Endothelial cell of umbilical vein (primary cell): Measurements from ENCODE around the gene SNX19. TPM values are rescaled to one million over a fixed set of nuclear protein-coding genes. Genes with fewer than 3 reads are reported as not detected.
A peak's percentile ranks its signal among the peaks of the same experiment; 100 is the strongest.

Source experiments
- Bru-seq: library from RNA; stranded (reverse); fragments of 400-500 nt; gene quantifications from one replicate; lab custom pipeline; 2021; lab: Mats Ljungman, UMichigan
- BruChase-seq, 2 experiments: library from RNA; stranded (reverse); fragments of 400-500 nt; gene quantifications; one replicate each; lab custom pipeline; 2021; lab: Mats Ljungman, UMichigan
- BruUV-seq: library from RNA; stranded (reverse); fragments of 400-500 nt; replicated peaks from 2 replicates; lab custom pipeline; 2021; lab: Mats Ljungman, UMichigan
- CTCF ChIA-PET: fragments of 300-600, 350-600 bp; sonication (Branson Sonifier 250); formaldehyde crosslinking; loops from one replicate; lab custom pipeline; 2021; ENCODE audit warnings: antibody characterized with exemption, inconsistent platforms; lab: Charles Lee
- POLR2A ChIA-PET: fragments of 300-600, 350-600 bp; sonication (Branson Sonifier 250); formaldehyde crosslinking; loops from one replicate; lab custom pipeline; 2021; ENCODE audit warnings: antibody characterized with exemption, inconsistent platforms; lab: Charles Lee
- DNase-seq: peaks from one replicate; pipeline ENCODE4 v3.0.0-alpha.2; 2011; ENCODE audit warnings: low read depth, low spot score
- FAIRE-seq: peaks from 2 replicates; lab custom pipeline; 2011; peaks lifted over from hg19 to GRCh38; lab: Jason Lieb, UNC
- H2AFZ ChIP-seq: 2 replicates; pipeline ENCODE4 v1.6.0; 2012; ENCODE audit warnings: low read depth, low read length, control low read depth, inconsistent platforms
- H3K27ac ChIP-seq: 2 replicates; pipeline ENCODE4 v1.5.1; 2011; ENCODE audit warnings: low read depth, mild to moderate bottlenecking, control low read depth, low read length, moderate library complexity; ENCODE audit not compliant: insufficient read depth
- H3K27me3 ChIP-seq, 2 experiments: 2 replicates each; pipeline versions ENCODE4 v1.6.0 to v1.6.1; 2011; ENCODE audit warnings: low read length in 2 of 2, mixed read lengths in 1 of 2; ENCODE audit not compliant: control insufficient read depth in 2 of 2, insufficient read depth in 2 of 2
- H3K36me3 ChIP-seq, 2 experiments: 2 replicates in 1 of 2; 3 replicates in 1 of 2; pipeline ENCODE4 v1.5.1; 2011; ENCODE audit warnings: low read length in 2 of 2, mild to moderate bottlenecking in 1 of 2, moderate library complexity in 1 of 2; ENCODE audit not compliant: control insufficient read depth in 2 of 2, insufficient read depth in 2 of 2; ENCODE audit errors: extremely low read depth in 1 of 2
- H3K4me1 ChIP-seq: 3 replicates; pipeline ENCODE4 v1.5.1; 2011; ENCODE audit warnings: mild to moderate bottlenecking, low read length; ENCODE audit not compliant: control insufficient read depth, insufficient read depth; ENCODE audit errors: extremely low read depth
- H3K4me2 ChIP-seq: 2 replicates; pipeline ENCODE4 v1.6.1; 2011; ENCODE audit warnings: low read length, control low read depth, mixed read lengths; ENCODE audit not compliant: insufficient read depth
- H3K4me3 ChIP-seq, 3 experiments: fragments of 200-600 bp in 1 of 3; sonication (generic), shearing (Covaris generic) in 1 of 3; replicated peaks in 1 of 3; 2 replicates each; pipeline ENCODE4 v1.5.1; 2011 to 2016; ENCODE audit warnings: control low read depth in 3 of 3, low read length in 3 of 3, mild to moderate bottlenecking in 2 of 3, inconsistent platforms in 1 of 3, low read depth in 1 of 3, moderate library complexity in 1 of 3; ENCODE audit not compliant: insufficient read depth in 1 of 3
- H3K79me2 ChIP-seq: 2 replicates; pipeline ENCODE4 v1.6.0; 2012; ENCODE audit warnings: low read length, inconsistent platforms; ENCODE audit not compliant: control insufficient read depth, insufficient read depth
- H3K9ac ChIP-seq: replicated peaks from 2 replicates; pipeline ENCODE3; 2011; ENCODE audit warnings: low read length, control low read depth; ENCODE audit not compliant: insufficient read depth; ENCODE audit errors: extremely low read depth
- H3K9me1 ChIP-seq: replicated peaks from 3 replicates; pipeline ENCODE4 v1.6.0; 2011; ENCODE audit warnings: mild to moderate bottlenecking, low read length; ENCODE audit not compliant: control insufficient read depth, insufficient read depth; ENCODE audit errors: extremely low read depth
- H3K9me3 ChIP-seq: replicated peaks from 2 replicates; pipeline ENCODE4 v1.5.1; 2012; ENCODE audit warnings: low read length, inconsistent platforms; ENCODE audit not compliant: control insufficient read depth, insufficient read depth
- H4K20me1 ChIP-seq: replicated peaks from 2 replicates; pipeline ENCODE3; 2011; ENCODE audit warnings: mild to moderate bottlenecking, low read length; ENCODE audit not compliant: control insufficient read depth, insufficient read depth; ENCODE audit errors: extremely low read depth
- CTCF ChIP-seq, 2 donors: IDR thresholded peaks; 1 replicate in 1 of 2; 2 replicates in 1 of 2; pipeline ENCODE4 v1.5.1; 2011; ENCODE audit warnings: low read length in 2 of 2, mild to moderate bottlenecking in 2 of 2, moderate library complexity in 2 of 2, control low read depth in 1 of 2, inconsistent platforms in 1 of 2, low read depth in 1 of 2; ENCODE audit not compliant: insufficient read depth in 1 of 2; ENCODE audit errors: extremely low read depth in 1 of 2
- EZH2 ChIP-seq: IDR thresholded peaks from 2 replicates; pipeline ENCODE4 v1.6.1; 2012; ENCODE audit warnings: borderline replicate concordance, low read depth, mild to moderate bottlenecking, moderate library complexity, low read length, inconsistent platforms; ENCODE audit not compliant: severe bottlenecking
- FOS ChIP-seq: IDR thresholded peaks from 2 replicates; pipeline ENCODE4 v1.6.1; 2011; ENCODE audit warnings: mild to moderate bottlenecking, low read length, moderate library complexity, borderline replicate concordance; ENCODE audit not compliant: insufficient read depth
- GATA2 ChIP-seq: IDR thresholded peaks from 2 replicates; pipeline ENCODE4 v1.7.0; 2011; ENCODE audit warnings: low read depth, mild to moderate bottlenecking, moderate library complexity, mixed read lengths, low read length; ENCODE audit not compliant: insufficient read length, insufficient read depth
- JUN ChIP-seq: IDR thresholded peaks from 2 replicates; pipeline ENCODE4 v1.6.1; 2011; ENCODE audit warnings: borderline replicate concordance, low read depth; ENCODE audit not compliant: insufficient read length, insufficient read depth
- MAX ChIP-seq: IDR thresholded peaks from 2 replicates; pipeline ENCODE4 v1.6.1; 2011; ENCODE audit not compliant: insufficient read depth, insufficient read length
- MYC ChIP-seq: IDR thresholded peaks from one replicate; pipeline ENCODE4 v1.6.1; 2011; ENCODE audit warnings: mild to moderate bottlenecking, low read depth, low read length
- POLR2A ChIP-seq: IDR thresholded peaks from 2 replicates; pipeline ENCODE4 v1.6.1; 2012; ENCODE audit warnings: low read depth, mild to moderate bottlenecking, control low read depth, low read length
- POLR2AphosphoS5 ChIP-seq: IDR thresholded peaks from 2 replicates; pipeline ENCODE4 v1.6.1; 2012; ENCODE audit warnings: low read depth, mild to moderate bottlenecking, control low read depth, low read length, moderate library complexity; ENCODE audit not compliant: insufficient read depth
- dilution Hi-C: fragments of 300-500 bp; cut with MboI; formaldehyde crosslinking; loops from one replicate; pipeline ENCODE4 v1.15.0; 2019; ENCODE audit warnings: low sequenced_read_pairs; ENCODE audit not compliant: extremely low pct_ligation_motif_present
- intact Hi-C: fragments of 100-400 bp; cut with micrococcal nuclease; formaldehyde crosslinking; loops from one replicate; pipeline ENCODE4 v1.10.0; 2022
- long read RNA-seq: library from polyadenylated mRNA; stranded (forward); transcript quantifications from one replicate; pipeline ENCODE4 v2.0.0, GENCODE V29; 2021
- polyA minus RNA-seq, 3 experiments: library from RNA; depleted of rRNA, polyadenylated mRNA; stranded (reverse); fragments of >200 nt; gene quantifications; 1 replicate in 1 of 3; 2 replicates in 2 of 3; pipeline ENCODE4 v1.2.3, GENCODE V29; 2011
- polyA plus RNA-seq, 4 experiments: library from polyadenylated mRNA; depleted of rRNA in 3 of 4; stranded (reverse) in 3 of 4; unstranded in 1 of 4; fragments of >200 nt; gene quantifications; 2 replicates each; pipeline versions ENCODE4 v1.2.1 to v1.2.3, GENCODE V29; 2011 to 2012; ENCODE audit warnings: missing spikeins in 1 of 4
- total RNA-seq: library from RNA; stranded (reverse); gene quantifications from 2 replicates; pipeline ENCODE4 v1.2.3, GENCODE V29; 2021

Gene SNX19
- 44.3 and 49.8 TPM in 2 replicates for total RNA-seq
- polyA plus RNA-seq: 36.0 and 37.4 TPM in 2 replicates
- 20.5 and 27.7 TPM in 2 replicates for polyA plus RNA-seq (2011; cell fraction: cytosol; rRNA removed)
- polyA plus RNA-seq (2011; cell fraction: nucleus; rRNA removed): 70.0 and 83.4 TPM in 2 replicates
- polyA plus RNA-seq (2012): 36.2 and 38.4 TPM in 2 replicates
- 135 and 143 TPM in 2 replicates for polyA minus RNA-seq
- polyA minus RNA-seq (2011; cell fraction: cytosol; rRNA and poly(A)+ RNA removed): 8.5 TPM
- 148 and 169 TPM in 2 replicates for polyA minus RNA-seq (2011; cell fraction: nucleus; rRNA and poly(A)+ RNA removed)
- Bru-seq, nascent RNA: percentile 87 among the genes with signal in this experiment
- percentile 88 among the genes with signal in this experiment for BruChase-seq, experiment 1, labeled RNA remaining after a 6-hour chase
- percentile 88 among the genes with signal in this experiment for BruChase-seq, experiment 2, labeled RNA remaining after a 2-hour chase
- long read RNA-seq, full-length matches to known transcripts: 26 of 48 reads
- long read RNA-seq, partial matches to known transcripts: 6 of 48 reads
- long read RNA-seq, other reads (novel, unspliced or antisense): 16 of 48 reads

GRCh38 chr11:130916238-130916855 lies at the start of gene SNX19:
Gene SNX19 (minus strand): TSS chr11:130916479. CDS start chr11:130915939, 540 bp downstream.
- H3K4me3 ChIP-seq: peak within 1 kb of the TSS; percentile 34 to 87 (median 51)
- no peak for TF ChIP-seq EZH2
- peak; percentile 18 for TF ChIP-seq MYC
- TF ChIP-seq FOS: peak; percentile 8
- TF ChIP-seq MAX: peak; percentile 58
- peak; percentile 91 to 97 for TF ChIP-seq CTCF (IDR thresholded peaks at IDR 0.05; ENCODE audit: extremely low read depth in 1 of 2, insufficient read depth in 1 of 2, low read depth in 1 of 2, low read length in 2 of 2)
- TF ChIP-seq POLR2A: peak; percentile 89
- peak; percentile 95 for TF ChIP-seq POLR2AphosphoS5
- TF ChIP-seq GATA2: no peak
- no peak for TF ChIP-seq JUN
- FAIRE-seq (peak; percentile 94), DNase-seq (peak; percentile 92)
- peaks cover 37% of the 10 kb centered on the region for H3K79me2 ChIP-seq
- no TSS peak for BruUV-seq
- peaks cover 3 to 4% of the 10 kb centered on the region in 2 experiments for H3K27me3 ChIP-seq
- dilution Hi-C loops: no loop called here
- H3K9me1 ChIP-seq: no peaks in the 10 kb centered on the region
- POLR2A ChIA-PET: interaction anchor here (0.6 to 1.8 kb wide), 3 partner anchors 9 to 634 kb away, joined by 4 to 8 read pairs (median 8); no protein-coding TSS in a partner anchor
- no peaks in the 10 kb centered on the region for H3K9me3 ChIP-seq
- H2AFZ ChIP-seq: peak within 1 kb of the TSS; percentile 91
- peaks cover 7 to 11% of the 10 kb centered on the region in 2 experiments for H3K36me3 ChIP-seq
- H3K4me2 ChIP-seq: peak within 1 kb of the TSS; percentile 91
- H3K4me1 ChIP-seq: peaks cover 12% of the 10 kb centered on the region
- intact Hi-C loops: loop anchor here (1.0 kb wide), 4 partner anchors 8 to 485 kb away; no protein-coding TSS in a partner anchor
- CTCF ChIA-PET: interaction anchor here (0.6 to 3.0 kb wide), 28 partner anchors 9 to 1211 kb away, joined by 3 to 58 read pairs (median 5); partner anchors contain the start of gene ADAMTS15
- no peaks in the 10 kb centered on the region for H4K20me1 ChIP-seq
- H3K27ac ChIP-seq: peak within 1 kb of the TSS; percentile 76
- peak within 1 kb of the TSS; percentile 87 for H3K9ac ChIP-seq
